Measurements from ENCODE around the gene GABRR2. TPM values are rescaled to one million over a fixed set of nuclear protein-coding genes. Genes with fewer than 3 reads are reported as not detected.
A peak's percentile ranks its signal among the peaks of the same experiment; 100 is the strongest.

GABRR2 gene
- total RNA-seq, 1 donor from 2014 or later: 0.36 TPM

- DNase-seq (ENCODE audit: low spot score): peak; percentile 84
- Mint-ChIP-seq H3K4me1 (ENCODE audit: unreplicated experiment) (peaks cover 43% of the 10 kb centered on the region), H3K36me3 (ENCODE audit: low read depth, unreplicated experiment) (peaks cover 8% of the 10 kb centered on the region), H3K27ac (ENCODE audit: unreplicated experiment) (peak within 1 kb of the TSS; percentile 96), H3K9me3 (ENCODE audit: unreplicated experiment) (no peaks in the 10 kb centered on the region), H3K4me3 (ENCODE audit: unreplicated experiment) (peak within 1 kb of the TSS; percentile 98), H3K27me3 (ENCODE audit: unreplicated experiment) (peaks cover 4% of the 10 kb centered on the region)
- TF ChIP-seq CTCF (IDR thresholded peaks at IDR 0.05; ENCODE audit: unreplicated experiment): no peak
These were observed 37.4 kb upstream of the GABRR2 start, which contains the start of gene UBE2J1 for GRCh38 chr6:89352278-89353117. Gene UBE2J1 (minus strand): TSS chr6:89352722. CDS start chr6:89352569, 153 bp downstream.

DNA sequence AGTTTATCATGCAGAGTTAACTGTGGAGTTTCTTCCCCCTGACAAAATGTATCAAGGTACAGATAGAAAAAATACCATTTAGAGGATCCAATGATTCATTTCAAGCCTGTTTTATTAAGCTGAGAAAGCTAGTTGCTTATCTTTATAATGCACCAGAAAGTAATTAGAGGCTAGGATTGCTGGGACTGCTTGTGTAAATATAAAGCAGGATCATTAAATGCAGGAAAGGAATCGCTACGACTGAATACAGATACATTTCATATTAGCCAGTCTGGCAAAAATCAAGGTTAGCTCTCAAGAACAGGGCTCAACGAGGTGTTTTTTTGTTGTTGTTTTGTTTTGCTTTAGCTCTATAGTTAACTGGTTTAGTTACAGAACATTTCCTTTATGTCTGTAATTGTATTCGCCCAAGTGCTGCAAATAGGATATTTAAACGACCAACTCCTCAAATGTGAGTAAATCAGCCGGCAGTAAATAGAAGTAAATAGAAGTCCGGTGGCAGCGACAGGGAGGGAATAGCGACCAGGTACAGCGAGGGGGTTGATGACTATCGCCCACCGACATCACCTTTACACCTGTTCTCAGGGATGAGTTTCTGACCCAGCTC, 36.7 kb upstream of the GABRR2 start:
- H3K27ac Mint-ChIP-seq (ENCODE audit: unreplicated experiment): peak overlapping the region; percentile 96
- peak overlapping the region; percentile 98 for H3K4me3 Mint-ChIP-seq (ENCODE audit: unreplicated experiment)
- H3K9me3 Mint-ChIP-seq (ENCODE audit: unreplicated experiment): no peaks in the 10 kb centered on the region
- peaks cover 4% of the 10 kb centered on the region for H3K27me3 Mint-ChIP-seq (ENCODE audit: unreplicated experiment)
- peaks cover 8% of the 10 kb centered on the region for H3K36me3 Mint-ChIP-seq (ENCODE audit: low read depth, unreplicated experiment)
- H3K4me1 Mint-ChIP-seq (ENCODE audit: unreplicated experiment): peaks cover 43% of the 10 kb centered on the region
- DNase-seq (ENCODE audit: low spot score): no peak
- TF ChIP-seq CTCF (IDR thresholded peaks at IDR 0.05; ENCODE audit: unreplicated experiment): no peak

- peaks cover 8% of the 10 kb centered on the region for H3K36me3 Mint-ChIP-seq (ENCODE audit: low read depth, unreplicated experiment)
- peaks cover 45% of the 10 kb centered on the region for H3K4me1 Mint-ChIP-seq (ENCODE audit: unreplicated experiment)
- H3K27ac Mint-ChIP-seq (ENCODE audit: unreplicated experiment): peak overlapping the region; percentile 67
- peaks cover 4% of the 10 kb centered on the region for H3K27me3 Mint-ChIP-seq (ENCODE audit: unreplicated experiment)
- H3K9me3 Mint-ChIP-seq (ENCODE audit: unreplicated experiment): no peaks in the 10 kb centered on the region
- TF ChIP-seq CTCF (IDR thresholded peaks at IDR 0.05; ENCODE audit: unreplicated experiment): no peak
- H3K4me3 Mint-ChIP-seq (ENCODE audit: unreplicated experiment): peak overlapping the region; percentile 98
- DNase-seq (ENCODE audit: low spot score): no peak
These were observed 35.3 kb upstream of the GABRR2 start for GRCh38 chr6:89350281-89350966.

GRCh38 chr6:89348372-89348771, 33.3 kb upstream of the GABRR2 start:
- Mint-ChIP-seq H3K27me3 (ENCODE audit: unreplicated experiment) (peaks cover 2% of the 10 kb centered on the region), H3K4me1 (ENCODE audit: unreplicated experiment) (peaks cover 54% of the 10 kb centered on the region), H3K27ac (ENCODE audit: unreplicated experiment) (no peak overlapping the region), H3K9me3 (ENCODE audit: unreplicated experiment) (no peaks in the 10 kb centered on the region), H3K4me3 (ENCODE audit: unreplicated experiment) (no peak overlapping the region), H3K36me3 (ENCODE audit: low read depth, unreplicated experiment) (peaks cover 5% of the 10 kb centered on the region)
- no peak for DNase-seq (ENCODE audit: low spot score)
- TF ChIP-seq CTCF (IDR thresholded peaks at IDR 0.05; ENCODE audit: unreplicated experiment): no peak

Data from endothelial cell (in vitro differentiated cells).